Aorta (tissue), 5 donors: Measurements from ENCODE around the gene SV2C. TPM values are rescaled to one million over a fixed set of nuclear protein-coding genes. Genes with fewer than 3 reads are reported as not detected.

Source experiments
- ATAC-seq: fragments of 200-7000 bp; cut with Tn5 transposase; one replicate; pipeline ENCODE4 v1.9.1; 2022; ENCODE audit warnings: moderate library complexity; ENCODE audit not compliant: low FRiP score
- DNase-seq, 2 donors: peaks; one replicate each; pipeline ENCODE4 v3.0.0-alpha.2; 2020
- H3K27ac ChIP-seq, 2 donors: one replicate each; pipeline ENCODE4 v1.5.1; 2013; ENCODE audit warnings: low read length in 2 of 2, mild to moderate bottlenecking in 2 of 2, moderate library complexity in 2 of 2, control low read depth in 1 of 2, inconsistent platforms in 1 of 2, low read depth in 1 of 2
- H3K27me3 ChIP-seq, 2 donors: one replicate each; pipeline ENCODE4 v1.6.1; 2013; ENCODE audit warnings: control low read depth in 1 of 2, low read length in 1 of 2, mild to moderate bottlenecking in 1 of 2, moderate library complexity in 1 of 2; ENCODE audit not compliant: insufficient read depth in 2 of 2, control insufficient read depth in 1 of 2
- H3K36me3 ChIP-seq, 2 donors: one replicate each; pipeline ENCODE4 v1.6.1; 2013; ENCODE audit warnings: control low read depth in 1 of 2, low read length in 1 of 2, mild to moderate bottlenecking in 1 of 2; ENCODE audit not compliant: insufficient read depth in 2 of 2, control insufficient read depth in 1 of 2
- H3K4me1 ChIP-seq, 2 donors: one replicate each; pipeline ENCODE4 v1.6.1; 2013; ENCODE audit warnings: low read length in 2 of 2, control low read depth in 1 of 2, mild to moderate bottlenecking in 1 of 2, moderate library complexity in 1 of 2; ENCODE audit not compliant: insufficient read depth in 2 of 2, control insufficient read depth in 1 of 2
- H3K4me3 ChIP-seq, 2 donors: one replicate each; pipeline ENCODE4 v1.5.1; 2013; ENCODE audit warnings: low read length in 2 of 2, control low read depth in 1 of 2, mild to moderate bottlenecking in 1 of 2
- H3K9me3 ChIP-seq: one replicate; pipeline ENCODE4 v1.6.1; 2013; ENCODE audit warnings: mild to moderate bottlenecking, low read length; ENCODE audit not compliant: control insufficient read depth
- WGBS, 2 donors: extraction: QIAGEN DNeasy Blood & Tissue Kit; methylation state at CpG; one replicate each; pipeline ENCODE4 v1.1.7; 2013; 5-methylcytosine and 5-hydroxymethylcytosine counted together
- intact Hi-C, 2 donors: fragments of 100-400 bp; cut with DNase I; formaldehyde crosslinking; loops; one replicate each; pipeline versions ENCODE4 v1.14.2 to v1.15.0; 2022
- polyA plus RNA-seq, 2 donors: library from polyadenylated mRNA; stranded (reverse); fragments of 200-250 nt; gene quantifications; one replicate each; pipeline ENCODE4 v1.2.3, GENCODE V29; 2013
- total RNA-seq, 2 donors: library from RNA; stranded (reverse); fragmentation: NEBNext Ultra II Directional; extraction: Animal tissue kit (Norgen Biotek cat#: 25700); gene quantifications; one replicate each; pipeline ENCODE4 v1.2.1, GENCODE V29; 2021
- donor health status: healthy with polysubstance abuse.
- donor health status: Bipolar disorder and iron deficiency.
- donor health status: DM: no; HTN: no; CAD: no.
- donor health status: DM: no; HTN: no; CAD: no.
- donor health status: DM: yes; HTN: yes; CAD: no.

Gene SV2C
- total and polyA plus RNA-seq, 4 donors = 0.33 TPM; not detected in 3

GRCh38 chr5:76371960-76372322, 288.8 kb downstream of the SV2C start:
- DNase-seq = no peak
- H3K27ac ChIP-seq = no peak overlapping the region
- H3K9me3 ChIP-seq = no peaks in the 10 kb centered on the region
- H3K36me3 ChIP-seq = no peaks in the 10 kb centered on the region
- intact Hi-C loops = no loop called here
- ATAC-seq = no peak
- H3K4me3 ChIP-seq = no peak overlapping the region
- 25 to 48% methylated on average over 2 of the region's 2 CpGs for WGBS, 2 donors
- no peaks in the 10 kb centered on the region for H3K4me1 ChIP-seq
- no peaks in the 10 kb centered on the region for H3K27me3 ChIP-seq

- Histone ChIP-seq H3K27ac (no peak overlapping the region), H3K36me3 (no peaks in the 10 kb centered on the region), H3K4me1 (no peaks in the 10 kb centered on the region), H3K9me3 (no peaks in the 10 kb centered on the region), H3K27me3 (no peaks in the 10 kb centered on the region), H3K4me3 (no peak overlapping the region)
- intact Hi-C loops = no loop called here
- no peak for ATAC-seq
- DNase-seq = no peak
- WGBS, 2 donors = 76 to 78% methylated on average over 11 of the region's 11 CpGs
Observed at GRCh38 chr5:76372323-76373054, 289.3 kb downstream of the SV2C start.

DNA sequence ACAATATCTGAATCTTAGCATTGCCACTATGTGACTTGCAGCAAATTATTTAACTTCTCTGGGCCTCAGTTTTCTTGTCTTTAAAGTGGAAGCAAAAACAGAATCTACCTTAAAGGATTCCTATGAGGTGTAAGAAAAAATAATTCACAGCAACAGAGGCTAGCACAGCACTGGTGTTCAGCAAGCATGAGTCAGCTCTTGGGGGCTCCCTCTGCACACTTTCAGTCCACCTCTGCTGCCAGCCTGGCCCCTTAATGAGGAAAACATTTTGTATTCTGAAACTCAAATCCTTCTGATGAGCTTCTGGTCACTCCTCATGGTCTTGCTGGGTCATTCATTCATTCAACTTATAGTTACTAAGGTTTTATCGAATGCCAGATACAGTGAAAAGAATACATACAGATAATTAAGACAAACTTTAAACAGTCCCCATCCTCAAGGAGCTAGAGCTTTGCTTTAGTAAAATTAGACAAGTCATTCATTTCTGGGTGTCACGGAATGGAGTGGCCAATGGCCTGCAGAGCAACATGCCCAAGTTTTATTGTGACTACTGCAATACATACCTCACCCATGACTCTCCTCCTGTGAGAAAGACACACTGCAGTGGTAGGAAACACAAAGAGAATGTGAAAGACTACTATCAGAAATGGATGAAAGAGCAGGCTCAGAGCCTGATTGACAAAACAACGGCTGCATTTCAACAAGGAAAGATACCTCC, 293.1 kb downstream of the SV2C start:
- 76 to 87% methylated on average over 3 of the region's 3 CpGs for WGBS, 2 donors

DNA sequence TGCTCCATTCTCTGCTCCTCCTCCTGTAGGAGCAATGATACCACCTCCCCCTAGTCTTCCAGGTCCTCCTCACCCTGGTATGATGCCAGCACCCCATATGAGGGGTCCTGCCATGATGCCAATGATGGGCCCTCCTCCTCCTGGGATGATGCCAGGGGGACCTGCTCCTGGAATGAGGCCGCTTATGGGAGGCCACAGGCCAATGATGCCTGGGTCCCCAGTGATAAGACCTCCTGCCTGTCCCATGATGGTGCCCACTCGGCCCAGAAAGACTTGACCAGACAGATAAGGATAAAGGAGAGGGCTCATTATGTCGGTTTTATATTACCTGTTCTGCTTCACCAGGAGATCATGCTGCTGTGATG, 293.7 kb downstream of the SV2C start:
- intact Hi-C loops = no loop called here
- WGBS, 2 donors = 83 to 85% methylated on average over 3 of the region's 3 CpGs
- Histone ChIP-seq H3K9me3 (no peaks in the 10 kb centered on the region), H3K27me3 (no peaks in the 10 kb centered on the region), H3K36me3 (no peaks in the 10 kb centered on the region), H3K4me1 (no peaks in the 10 kb centered on the region), H3K4me3 (no peak overlapping the region), H3K27ac (no peak overlapping the region)
- no peak for DNase-seq
- ATAC-seq = no peak

More for the DNA sequence above, 293.1 kb downstream of the SV2C start:
- ATAC-seq = no peak
- Histone ChIP-seq H3K4me1 (no peaks in the 10 kb centered on the region), H3K36me3 (no peaks in the 10 kb centered on the region), H3K9me3 (no peaks in the 10 kb centered on the region), H3K27me3 (no peaks in the 10 kb centered on the region), H3K4me3 (no peak overlapping the region), H3K27ac (no peak overlapping the region)
- no peak for DNase-seq
- intact Hi-C loops = no loop called here

DNA sequence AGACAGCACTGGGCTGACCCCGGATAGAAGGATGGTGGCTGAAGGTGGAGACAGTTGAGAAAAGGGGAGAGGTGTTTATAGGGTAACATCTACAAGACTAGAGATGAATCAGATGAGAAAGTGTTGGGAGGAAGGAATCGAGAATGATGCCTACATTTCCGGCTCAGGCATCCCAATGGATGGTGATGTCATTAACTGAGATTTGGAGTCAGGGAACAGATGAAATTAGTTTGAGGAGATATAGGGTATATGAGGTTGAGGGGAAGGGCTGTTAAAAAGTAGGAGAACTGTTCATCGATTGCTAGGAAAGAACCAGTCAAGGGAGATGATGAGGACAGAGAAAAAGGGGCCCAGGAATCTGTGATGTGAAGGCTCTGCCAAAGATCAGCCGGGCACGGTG, 295.2 kb downstream of the SV2C start:
- H3K4me3 ChIP-seq = no peak overlapping the region
- H3K36me3 ChIP-seq = no peaks in the 10 kb centered on the region
- H3K27me3 ChIP-seq = peaks cover 0 to 1% of the 10 kb centered on the region in 2 donors
- DNase-seq = no peak
- 93 to 95% methylated on average over 6 of the region's 6 CpGs for WGBS, 2 donors
- H3K27ac ChIP-seq = no peak overlapping the region
- intact Hi-C loops = no loop called here
- ATAC-seq = no peak
- no peaks in the 10 kb centered on the region for H3K9me3 ChIP-seq
- H3K4me1 ChIP-seq = no peaks in the 10 kb centered on the region

GRCh38 chr5:76379316-76379715, 296.1 kb downstream of the SV2C start:
- Histone ChIP-seq H3K27me3 (peaks cover 0 to 1% of the 10 kb centered on the region in 2 donors), H3K4me3 (no peak overlapping the region), H3K9me3 (no peaks in the 10 kb centered on the region), H3K4me1 (no peaks in the 10 kb centered on the region), H3K36me3 (no peaks in the 10 kb centered on the region), H3K27ac (no peak overlapping the region)
- WGBS, 2 donors = 52 to 68% methylated on average over 5 of the region's 5 CpGs
- DNase-seq = no peak
- no peak for ATAC-seq
- intact Hi-C loops = no loop called here

DNA sequence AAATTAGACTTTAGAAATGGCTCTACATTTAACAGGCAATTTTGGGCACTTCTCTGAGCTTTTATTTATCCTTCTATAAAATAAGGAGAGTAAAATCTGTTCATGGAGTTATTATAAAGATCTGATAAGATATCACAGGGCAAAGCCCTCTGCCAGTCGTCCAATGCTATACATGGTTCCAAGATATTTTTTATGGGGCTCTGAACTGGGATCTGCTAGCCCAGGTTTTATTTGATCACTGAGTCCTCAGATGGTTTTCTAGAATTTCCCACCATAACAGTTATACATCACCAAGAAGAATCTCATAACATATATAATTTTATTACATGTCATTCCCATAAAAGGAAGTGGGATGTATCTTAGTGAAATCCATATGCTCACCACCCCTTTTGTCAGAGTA, 296.7 kb downstream of the SV2C start:
- H3K4me1 ChIP-seq = no peaks in the 10 kb centered on the region
- DNase-seq (no peak), ATAC-seq (no peak)
- peaks cover 0 to 1% of the 10 kb centered on the region in 2 donors for H3K27me3 ChIP-seq
- intact Hi-C loops = no loop called here
- H3K27ac ChIP-seq = no peak overlapping the region
- H3K4me3 ChIP-seq = no peak overlapping the region
- no peaks in the 10 kb centered on the region for H3K9me3 ChIP-seq
- WGBS, 2 donors = 25 to 36% methylated on average over 1 of the region's 1 CpG
- no peaks in the 10 kb centered on the region for H3K36me3 ChIP-seq

DNA sequence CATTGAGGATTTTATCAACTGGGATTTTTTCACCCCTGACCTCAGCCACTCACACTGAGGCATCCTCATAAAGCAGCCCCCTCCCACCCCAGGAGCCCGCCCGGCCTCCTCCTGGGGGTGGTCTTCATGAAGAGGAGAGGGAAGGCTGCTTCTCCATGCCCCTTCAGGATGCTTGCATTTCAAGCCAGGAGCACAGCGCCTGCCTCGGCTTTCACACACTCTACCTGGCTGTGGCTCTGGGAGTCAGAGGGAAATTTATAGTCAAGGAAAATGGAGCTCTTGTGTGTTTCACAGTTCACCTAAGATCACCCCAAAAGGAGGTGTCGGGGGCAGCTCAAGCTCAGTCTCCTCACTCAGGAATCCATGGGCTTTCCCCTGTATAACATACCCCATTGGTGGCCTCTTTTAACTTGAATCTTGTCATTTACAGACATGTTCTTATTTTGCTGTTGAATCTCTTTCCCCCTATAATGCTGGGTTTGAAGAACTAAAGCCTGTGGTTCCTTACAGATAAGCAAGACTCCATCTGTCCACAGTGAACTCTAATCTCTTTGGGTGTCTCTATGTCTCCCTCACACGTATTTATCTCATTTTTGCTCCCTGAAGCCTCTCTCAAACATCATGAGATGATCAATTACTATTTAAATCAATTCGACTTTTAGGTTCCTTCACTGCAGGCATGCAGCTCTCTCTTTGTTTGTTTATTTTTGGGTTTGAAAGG, 297.3 kb downstream of the SV2C start:
- ATAC-seq = no peak
- 49 to 68% methylated on average over 7 of the region's 7 CpGs for WGBS, 2 donors
- H3K27ac ChIP-seq = no peak overlapping the region

More for the DNA sequence above, 297.3 kb downstream of the SV2C start:
- H3K4me1 ChIP-seq = no peaks in the 10 kb centered on the region
- intact Hi-C loops = no loop called here
- H3K36me3 ChIP-seq = no peaks in the 10 kb centered on the region
- no peaks in the 10 kb centered on the region for H3K9me3 ChIP-seq
- no peak for DNase-seq
- peaks cover 0 to 1% of the 10 kb centered on the region in 2 donors for H3K27me3 ChIP-seq
- no peak overlapping the region for H3K4me3 ChIP-seq
